Testis (tissue), 2 donors: ENCODE results near the gene RASA4B.
"Not testable (repeated sequence)": the region's sequence is repeated elsewhere in the genome, so short reads cannot be mapped to it uniquely, and the experiment has no call there.

Experiments
- CTCF ChIP-seq, 3 experiments: fragments of 450-650 bp in 2 of 3; fragments of 200-600 bp in 1 of 3; sonication (generic) in 1 of 3; IDR thresholded peaks; one replicate each; pipeline ENCODE4 v1.5.1; 2016 to 2019; ENCODE audit warnings: antibody characterized with exemption in 3 of 3, mild to moderate bottlenecking in 2 of 3, moderate library complexity in 1 of 3
- POLR2A ChIP-seq: fragments of 450-650 bp; IDR thresholded peaks from one replicate; pipeline ENCODE4 v1.6.1; 2017; ENCODE audit warnings: antibody characterized with exemption, mild to moderate bottlenecking, moderate library complexity

- not testable (repeated sequence) for TF ChIP-seq CTCF (IDR thresholded peaks at IDR 0.05); POLR2A
Observed at GRCh38 chr7:102542083-102542482, 24.5 kb upstream of the RASA4B start.
